Measurements from ENCODE around the gene FILIP1L.

Gene FILIP1L

DNA sequence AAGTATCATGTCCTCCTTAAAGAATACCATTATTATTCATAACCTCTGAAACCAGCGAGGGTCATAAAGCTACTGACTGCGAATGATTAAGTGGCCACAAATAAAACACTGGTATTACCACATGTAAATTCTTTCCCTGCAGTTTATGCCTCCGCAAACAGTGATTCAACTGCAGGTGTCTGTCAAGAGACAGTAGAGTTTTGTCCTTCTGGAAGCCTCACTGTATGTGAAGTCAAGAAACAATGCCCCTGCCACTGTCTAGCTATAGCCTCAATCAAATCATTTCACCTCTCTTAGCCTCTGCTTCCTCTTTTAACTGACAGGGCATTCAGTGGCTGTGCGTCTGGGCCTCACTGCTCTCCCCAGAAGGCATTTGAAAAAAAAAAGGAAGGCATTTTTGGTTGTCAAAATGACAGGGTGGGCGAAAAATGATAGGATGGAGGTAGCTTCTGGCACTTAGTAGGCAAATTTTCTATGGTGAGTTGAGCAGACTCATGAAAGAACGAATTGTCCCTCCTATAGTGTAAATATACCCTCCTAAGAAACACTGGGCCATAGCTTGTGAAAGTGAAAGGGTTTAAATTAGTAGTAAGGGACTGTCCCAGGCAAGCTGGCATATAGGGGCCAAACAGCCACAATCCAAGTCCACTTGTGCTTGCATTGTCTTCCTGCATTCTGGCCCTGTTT lies 66.7 kb downstream of the FILIP1L start:
- Histone ChIP-seq H3F3A (ENCODE audit: insufficient read depth) (peaks cover 21% of the 10 kb centered on the region), H4K20me1 (ENCODE audit: low read depth, low read length) (0 out of 2 replicates have a peak, but pooled peaks cover 13% of the 10 kb centered on the region), H3K27me3 (ENCODE audit: low read length) (no peaks in the 10 kb centered on the region), H3K9ac (ENCODE audit: low read length) (no peak overlapping the region), H3K4me2 (ENCODE audit: low read depth, low read length, poor library complexity, severe bottlenecking) (peak overlapping the region; percentile 51), H3K36me3 (ENCODE audit: low read length) (no peaks in the 10 kb centered on the region), H3K27ac (ENCODE audit: low read depth, low read length) (peak overlapping the region; percentile 55), H3K4me3 (ENCODE audit: insufficient read depth, low read length, poor library complexity, severe bottlenecking) (peak overlapping the region; percentile 6), H3K9me2 (replicated peaks; ENCODE audit: insufficient read depth, low read length) (no peaks in the 10 kb centered on the region), H2AFZ (ENCODE audit: low read depth, low read length, severe bottlenecking) (no peak overlapping the region), H3K9me3 (ENCODE audit: insufficient read depth, low read length) (no peaks in the 10 kb centered on the region), H3K79me2 (ENCODE audit: insufficient read depth, low read length) (no peaks in the 10 kb centered on the region)
- TF ChIP-seq EZH2phosphoT487 (conservative IDR thresholded peaks at IDR 0.05; ENCODE audit: low read length) = no peak
- TF ChIP-seq, protein P1, sequence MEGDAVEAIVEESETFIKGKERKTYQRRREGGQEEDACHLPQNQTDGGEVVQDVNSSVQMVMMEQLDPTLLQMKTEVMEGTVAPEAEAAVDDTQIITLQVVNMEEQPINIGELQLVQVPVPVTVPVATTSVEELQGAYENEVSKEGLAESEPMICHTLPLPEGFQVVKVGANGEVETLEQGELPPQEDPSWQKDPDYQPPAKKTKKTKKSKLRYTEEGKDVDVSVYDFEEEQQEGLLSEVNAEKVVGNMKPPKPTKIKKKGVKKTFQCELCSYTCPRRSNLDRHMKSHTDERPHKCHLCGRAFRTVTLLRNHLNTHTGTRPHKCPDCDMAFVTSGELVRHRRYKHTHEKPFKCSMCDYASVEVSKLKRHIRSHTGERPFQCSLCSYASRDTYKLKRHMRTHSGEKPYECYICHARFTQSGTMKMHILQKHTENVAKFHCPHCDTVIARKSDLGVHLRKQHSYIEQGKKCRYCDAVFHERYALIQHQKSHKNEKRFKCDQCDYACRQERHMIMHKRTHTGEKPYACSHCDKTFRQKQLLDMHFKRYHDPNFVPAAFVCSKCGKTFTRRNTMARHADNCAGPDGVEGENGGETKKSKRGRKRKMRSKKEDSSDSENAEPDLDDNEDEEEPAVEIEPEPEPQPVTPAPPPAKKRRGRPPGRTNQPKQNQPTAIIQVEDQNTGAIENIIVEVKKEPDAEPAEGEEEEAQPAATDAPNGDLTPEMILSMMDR (IDR thresholded peaks at IDR 0.05; ENCODE audit: insufficient read depth, low read length, poor library complexity, severe bottlenecking) = no peak

DNA sequence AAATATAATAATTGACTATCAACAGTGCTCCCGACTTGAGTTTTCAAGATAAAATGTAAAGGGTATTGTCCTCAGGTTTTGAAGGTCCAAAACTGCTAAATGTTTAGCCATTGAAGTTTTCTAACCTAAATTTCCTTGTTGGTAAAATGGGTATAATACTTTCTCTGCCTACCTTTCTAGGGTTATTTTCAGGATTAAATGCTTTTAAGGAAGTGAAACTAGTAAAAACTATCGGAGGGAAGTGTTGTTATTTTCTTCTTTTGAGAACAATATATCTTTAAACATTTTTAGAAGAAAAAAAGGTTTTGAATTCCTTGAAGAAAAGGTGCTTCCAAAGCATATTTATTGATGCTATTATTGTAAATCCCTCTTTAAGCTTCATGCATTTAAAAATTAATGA lies 67.3 kb downstream of the FILIP1L start:
- Histone ChIP-seq H3K9me3 (ENCODE audit: insufficient read depth, low read length) (no peaks in the 10 kb centered on the region), H3K4me2 (ENCODE audit: low read depth, low read length, poor library complexity, severe bottlenecking) (peak overlapping the region; percentile 51), H3K36me3 (ENCODE audit: low read length) (no peaks in the 10 kb centered on the region), H3K4me3 (ENCODE audit: insufficient read depth, low read length, poor library complexity, severe bottlenecking) (peak overlapping the region; percentile 6), H2AFZ (ENCODE audit: low read depth, low read length, severe bottlenecking) (no peak overlapping the region), H3K27ac (ENCODE audit: low read depth, low read length) (peak overlapping the region; percentile 55), H3F3A (ENCODE audit: insufficient read depth) (peaks cover 21% of the 10 kb centered on the region), H4K20me1 (ENCODE audit: low read depth, low read length) (0 out of 2 replicates have a peak, but pooled peaks cover 13% of the 10 kb centered on the region), H3K9ac (ENCODE audit: low read length) (no peak overlapping the region), H3K9me2 (replicated peaks; ENCODE audit: insufficient read depth, low read length) (no peaks in the 10 kb centered on the region), H3K27me3 (ENCODE audit: low read length) (no peaks in the 10 kb centered on the region), H3K79me2 (ENCODE audit: insufficient read depth, low read length) (no peaks in the 10 kb centered on the region)
- TF ChIP-seq, protein P1 (IDR thresholded peaks at IDR 0.05; ENCODE audit: insufficient read depth, low read length, poor library complexity, severe bottlenecking) = no peak
- no peak for TF ChIP-seq EZH2phosphoT487 (conservative IDR thresholded peaks at IDR 0.05; ENCODE audit: low read length)

DNA sequence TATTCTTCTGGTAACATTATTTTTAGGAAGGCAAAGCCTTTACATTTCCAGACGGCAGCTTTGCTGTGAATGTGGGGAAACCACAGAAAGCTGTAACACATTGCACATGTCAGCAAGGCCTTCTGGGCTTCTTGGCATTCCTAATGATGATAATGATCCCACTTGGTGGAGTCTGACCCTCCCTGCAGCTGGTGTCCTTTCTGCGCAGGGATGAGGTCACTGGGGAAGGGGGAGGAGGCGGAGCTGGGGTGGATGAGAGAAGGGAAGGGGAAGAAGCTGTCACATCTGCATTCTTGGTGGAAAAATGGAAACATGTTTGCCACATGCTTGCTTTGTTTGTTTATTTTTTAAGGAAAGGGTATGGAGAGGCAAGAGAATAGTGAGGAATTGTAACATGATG lies 68.6 kb downstream of the FILIP1L start:
- TF ChIP-seq EZH2phosphoT487 (conservative IDR thresholded peaks at IDR 0.05; ENCODE audit: low read length) = no peak
- TF ChIP-seq, protein P1 (IDR thresholded peaks at IDR 0.05; ENCODE audit: insufficient read depth, low read length, poor library complexity, severe bottlenecking) = no peak
- Histone ChIP-seq H3K4me2 (ENCODE audit: low read depth, low read length, poor library complexity, severe bottlenecking) (no peak overlapping the region), H3K27me3 (ENCODE audit: low read length) (no peaks in the 10 kb centered on the region), H3F3A (ENCODE audit: insufficient read depth) (peaks cover 21% of the 10 kb centered on the region), H3K9me3 (ENCODE audit: insufficient read depth, low read length) (no peaks in the 10 kb centered on the region), H3K9me2 (replicated peaks; ENCODE audit: insufficient read depth, low read length) (no peaks in the 10 kb centered on the region), H3K79me2 (ENCODE audit: insufficient read depth, low read length) (no peaks in the 10 kb centered on the region), H3K4me3 (ENCODE audit: insufficient read depth, low read length, poor library complexity, severe bottlenecking) (no peak overlapping the region), H4K20me1 (ENCODE audit: low read depth, low read length) (0 out of 2 replicates have a peak, but pooled peaks cover 13% of the 10 kb centered on the region), H3K27ac (ENCODE audit: low read depth, low read length) (no peak overlapping the region), H2AFZ (ENCODE audit: low read depth, low read length, severe bottlenecking) (no peak overlapping the region), H3K9ac (ENCODE audit: low read length) (no peak overlapping the region), H3K36me3 (ENCODE audit: low read length) (no peaks in the 10 kb centered on the region)
